ENCODE measurements around the gene CCDC144A.
"Not testable (repeated sequence)": the region's sequence is repeated elsewhere in the genome, so short reads cannot be mapped to it uniquely, and the experiment has no call there.

The CCDC144A gene

GRCh38 chr17:16818821-16819683, 129.0 kb downstream of the CCDC144A start:
- DNase-seq: no peak

DNA sequence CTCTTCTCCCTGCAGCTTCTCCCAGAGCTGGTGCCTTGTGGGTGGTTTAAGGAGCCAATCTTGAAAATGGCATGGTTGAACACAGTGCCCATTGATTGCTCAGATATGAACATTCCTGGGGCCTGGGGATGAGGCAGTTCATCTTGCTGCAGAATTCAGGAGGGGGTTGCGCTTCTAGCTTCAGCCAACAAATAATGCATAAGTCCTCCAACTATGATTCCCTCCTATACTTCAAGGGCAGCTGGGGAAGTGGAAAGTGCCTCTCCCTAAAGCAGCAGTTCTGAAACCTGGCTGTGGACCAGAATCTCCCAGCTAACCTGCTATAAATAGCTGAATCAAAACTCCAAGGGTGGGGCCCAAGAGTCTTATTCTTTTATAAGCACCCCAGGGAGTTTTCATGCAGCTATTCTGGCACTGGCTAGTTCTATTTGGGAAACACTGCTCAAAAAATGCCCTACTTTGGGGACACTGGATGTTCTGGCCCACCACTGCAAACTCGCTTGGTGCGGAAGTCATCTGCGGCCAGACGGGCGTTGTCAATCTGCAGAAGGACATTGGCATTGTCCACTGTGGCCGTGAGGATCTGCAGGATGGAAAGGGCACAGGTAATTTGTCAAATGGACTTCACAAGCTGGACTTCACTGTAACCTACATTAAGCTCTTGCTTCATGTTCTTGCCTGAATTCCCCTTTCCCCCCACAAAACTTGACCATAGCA, 130.3 kb downstream of the CCDC144A start:
- no peak for DNase-seq

DNA sequence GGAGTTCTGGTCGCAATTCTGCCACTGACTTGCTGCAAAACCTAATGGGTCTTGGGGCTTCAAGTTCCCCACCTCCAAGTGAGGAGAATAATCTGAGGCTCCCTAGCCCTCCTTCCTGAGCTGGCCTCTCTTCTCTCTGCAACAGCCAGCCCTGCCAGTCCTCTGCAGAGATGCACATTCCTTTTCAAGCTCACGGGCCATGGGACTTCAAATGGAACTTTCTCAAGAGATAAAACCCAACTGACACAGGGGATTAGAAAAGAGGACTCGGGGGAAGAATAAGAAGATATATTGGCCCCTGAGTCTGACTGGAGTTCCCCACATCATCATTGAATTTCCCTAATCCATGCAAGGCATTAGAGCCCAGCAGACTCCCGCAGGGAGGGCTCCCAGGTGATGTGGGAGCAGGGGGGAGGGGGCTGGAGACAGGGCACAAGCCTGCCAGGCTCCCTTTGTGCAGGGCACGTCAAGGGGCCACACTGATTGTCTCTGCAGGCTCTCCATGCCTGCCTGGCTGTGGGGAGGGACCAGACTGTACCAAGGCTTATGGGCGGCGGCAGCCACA, 131.0 kb downstream of the CCDC144A start:
- no peak for DNase-seq

- not testable (repeated sequence) for DNase-seq
Observed at GRCh38 chr17:16822133-16822532, 132.1 kb downstream of the CCDC144A start.

DNA sequence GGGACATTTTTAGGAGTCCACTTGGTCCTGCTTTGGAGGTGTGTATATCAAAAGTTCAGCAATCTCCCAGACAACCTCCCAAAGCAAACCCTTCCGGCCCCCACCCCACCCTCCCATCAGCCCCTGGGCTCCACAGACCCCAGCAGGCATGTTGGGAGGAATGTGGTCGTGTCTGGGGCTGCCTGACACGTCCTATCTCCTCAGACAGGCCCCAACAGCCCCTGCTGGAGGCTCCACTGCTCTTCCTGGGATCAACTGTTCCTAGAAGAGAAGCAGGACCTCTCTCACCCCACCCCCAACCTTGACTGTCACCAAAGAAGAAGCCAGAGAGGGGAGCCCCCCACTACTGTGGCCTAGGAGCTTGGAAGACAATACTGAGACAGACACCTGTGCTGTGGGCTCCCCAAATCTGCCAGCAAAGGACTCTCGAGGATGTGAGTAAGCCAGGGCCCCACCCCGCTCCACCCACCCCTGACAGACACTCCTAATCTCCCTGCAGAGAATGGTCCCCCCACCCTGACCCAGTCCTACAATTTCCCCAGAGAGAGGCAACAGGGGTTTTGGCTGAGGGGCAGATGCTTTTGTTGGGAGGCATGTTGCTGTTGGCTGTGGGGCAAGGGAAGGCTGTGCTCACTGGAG, 133.8 kb downstream of the CCDC144A start:
- DNase-seq: peak; percentile 36

Data from hematopoietic multipotent progenitor cell treated with erythropoietin and hydrocortisone succinate and interleukin-3 and kit ligand, for 4 days (in vitro differentiated cells).